Stimulated activated CD8-positive, alpha-beta memory T cell treated with anti-CD3 and anti-CD28 coated beads, Interleukin-15, amount 100 ng/mL, for 24 hours (primary cell): Measurements from ENCODE around the gene MTCH1.

Experiments used
- DNase-seq: peaks from one replicate; pipeline ENCODE4 v3.0.0-alpha.2; 2020; ENCODE audit warnings: low read depth

MTCH1 gene

GRCh38 chr6:37017606-37018197, 31.7 kb upstream of the MTCH1 start:
- no peak for DNase-seq

GRCh38 chr6:37016995-37017394, 31.0 kb upstream of the MTCH1 start:
- no peak for DNase-seq

- DNase-seq = no peak
Measured at GRCh38 chr6:37015532-37015931, 29.5 kb upstream of the MTCH1 start.

GRCh38 chr6:37014667-37015066, 28.7 kb upstream of the MTCH1 start:
- no peak for DNase-seq

- no peak for DNase-seq
Measured at GRCh38 chr6:37013516-37014491, 27.8 kb upstream of the MTCH1 start.

GRCh38 chr6:37011656-37012378, 25.8 kb upstream of the MTCH1 start:
- no peak for DNase-seq

GRCh38 chr6:37010402-37010892, 24.5 kb upstream of the MTCH1 start:
- no peak for DNase-seq

- DNase-seq = no peak
Measured at GRCh38 chr6:37008484-37009465, 22.8 kb upstream of the MTCH1 start.

- no peak for DNase-seq
Measured at GRCh38 chr6:37007340-37008043, 21.5 kb upstream of the MTCH1 start.

GRCh38 chr6:37006793-37007339, 20.9 kb upstream of the MTCH1 start:
- DNase-seq = no peak

GRCh38 chr6:37005827-37006567, 20.0 kb upstream of the MTCH1 start:
- DNase-seq = no peak

- no peak for DNase-seq
Measured at GRCh38 chr6:37005061-37005810, 19.2 kb upstream of the MTCH1 start, which contains the start of gene FGD2. Gene FGD2 (plus strand): TSS chr6:37005655. CDS start chr6:37005818, 163 bp downstream.

GRCh38 chr6:37004044-37004980, 18.3 kb upstream of the MTCH1 start:
- no peak for DNase-seq

- DNase-seq = no peak
Measured at GRCh38 chr6:36999751-37000125, 13.7 kb upstream of the MTCH1 start.

- no peak for DNase-seq
Measured at GRCh38 chr6:36999061-36999750, 13.2 kb upstream of the MTCH1 start.

- DNase-seq = no peak
Measured at GRCh38 chr6:36998723-36999038, 12.7 kb upstream of the MTCH1 start.
